Psoas muscle (tissue), 8 donors: ENCODE measurements around the gene BANF1. TPM values are rescaled to one million over a fixed set of nuclear protein-coding genes. Genes with fewer than 3 reads are reported as not detected.
A peak's percentile ranks its signal among the peaks of the same experiment; 100 is the strongest.
"Not testable (repeated sequence)": the region's sequence is repeated elsewhere in the genome, so short reads cannot be mapped to it uniquely, and the experiment has no call there.

ENCODE experiments used
- ATAC-seq, 4 donors: fragments of 200-7000 bp; cut with Tn5 transposase; one replicate each; pipeline ENCODE4 v1.9.1; 2020; ENCODE audit warnings: moderate library complexity in 3 of 4, mild to moderate bottlenecking in 2 of 4
- DNase-seq, 2 donors: peaks; one replicate each; pipeline ENCODE4 v3.0.0-alpha.2; 2020
- H3K27ac ChIP-seq: fragments of 200-600 bp; one replicate; pipeline ENCODE4 v1.8.0; 2022
- H3K27me3 ChIP-seq, 3 donors: fragments of 200-600 bp in 1 of 3; one replicate each; pipeline versions ENCODE4 v1.6.1 to v1.8.0; 2013 to 2022; ENCODE audit warnings: low read length in 2 of 3, mild to moderate bottlenecking in 2 of 3, moderate library complexity in 1 of 3; ENCODE audit not compliant: insufficient read depth in 3 of 3
- H3K36me3 ChIP-seq, 2 donors: fragments of 200-600 bp in 1 of 2; one replicate each; pipeline versions ENCODE4 v1.6.1 to v1.8.0; 2013 to 2022; ENCODE audit warnings: low read depth in 1 of 2, mild to moderate bottlenecking in 1 of 2, moderate library complexity in 1 of 2; ENCODE audit not compliant: insufficient read depth in 1 of 2
- H3K4me1 ChIP-seq: fragments of 200-600 bp; one replicate; pipeline ENCODE4 v1.8.0; 2022
- H3K4me3 ChIP-seq: fragments of 200-600 bp; one replicate; pipeline ENCODE4 v1.8.0; 2022; ENCODE audit warnings: mild to moderate bottlenecking
- H3K9me3 ChIP-seq: fragments of 200-600 bp; one replicate; pipeline ENCODE4 v1.8.0; 2022
- WGBS, 3 donors: extraction: QIAGEN DNeasy Blood & Tissue Kit; methylation state at CpG; one replicate each; pipeline versions ENCODE4 v1.1.6 to v1.1.7; 2013; 5-methylcytosine and 5-hydroxymethylcytosine counted together
- intact Hi-C, 2 donors: fragments of 100-400 bp; cut with DNase I; formaldehyde crosslinking; loops; one replicate each; pipeline versions ENCODE4 v1.11.0 to v1.14.2; 2022
- polyA plus RNA-seq, 3 donors: library from polyadenylated mRNA; stranded (reverse); fragments of 200-250 nt; gene quantifications; one replicate each; pipeline ENCODE4 v1.2.3, GENCODE V29; 2013
- total RNA-seq, 4 donors: library from RNA; stranded (reverse); fragmentation: NEBNext Ultra II Directional in 2 of 4; extraction: Animal tissue kit (Norgen Biotek cat#: 25700) in 2 of 4; gene quantifications; one replicate each; pipeline versions ENCODE4 v1.2.1 to v1.2.4, GENCODE V29; 2021 to 2023
- TF ChIP-seq, protein P1 (sequence below): fragments of 200-600 bp; IDR thresholded peaks from one replicate; pipeline ENCODE4 v1.8.0; 2022; ENCODE audit warnings: antibody characterized with exemption
- donor health status: healthy with polysubstance abuse.
- donor health status: DM: no; HTN: no; CAD: no; lungs with moderate emphysema.
- donor health status: Bipolar disorder and iron deficiency.
- donor health status: healthy.
- donor health status: DM: yes; HTN: yes; CAD: no.
- donor health status: DM: no; HTN: no; CAD: no.
- donor health status: DM: no; HTN: no; CAD: no.
- donor health status: DM: yes; HTN: yes; CAD: no.

Gene BANF1
- total and polyA plus RNA-seq, 7 donors, result 251 to 384 (median 329) TPM

GRCh38 chr11:66020212-66020611, 17.9 kb downstream of the BANF1 start:
- no peaks in the 10 kb centered on the region for H3K9me3 ChIP-seq
- DNase-seq (no peak), ATAC-seq (no peak)
- peaks cover 21% of the 10 kb centered on the region for H3K4me1 ChIP-seq
- TF ChIP-seq, protein P1, sequence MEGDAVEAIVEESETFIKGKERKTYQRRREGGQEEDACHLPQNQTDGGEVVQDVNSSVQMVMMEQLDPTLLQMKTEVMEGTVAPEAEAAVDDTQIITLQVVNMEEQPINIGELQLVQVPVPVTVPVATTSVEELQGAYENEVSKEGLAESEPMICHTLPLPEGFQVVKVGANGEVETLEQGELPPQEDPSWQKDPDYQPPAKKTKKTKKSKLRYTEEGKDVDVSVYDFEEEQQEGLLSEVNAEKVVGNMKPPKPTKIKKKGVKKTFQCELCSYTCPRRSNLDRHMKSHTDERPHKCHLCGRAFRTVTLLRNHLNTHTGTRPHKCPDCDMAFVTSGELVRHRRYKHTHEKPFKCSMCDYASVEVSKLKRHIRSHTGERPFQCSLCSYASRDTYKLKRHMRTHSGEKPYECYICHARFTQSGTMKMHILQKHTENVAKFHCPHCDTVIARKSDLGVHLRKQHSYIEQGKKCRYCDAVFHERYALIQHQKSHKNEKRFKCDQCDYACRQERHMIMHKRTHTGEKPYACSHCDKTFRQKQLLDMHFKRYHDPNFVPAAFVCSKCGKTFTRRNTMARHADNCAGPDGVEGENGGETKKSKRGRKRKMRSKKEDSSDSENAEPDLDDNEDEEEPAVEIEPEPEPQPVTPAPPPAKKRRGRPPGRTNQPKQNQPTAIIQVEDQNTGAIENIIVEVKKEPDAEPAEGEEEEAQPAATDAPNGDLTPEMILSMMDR, result no peak
- no peaks in the 10 kb centered on the region for H3K27me3 ChIP-seq
- 68 to 78% (median 76%) methylated on average over 8 of the region's 8 CpGs for WGBS, 3 donors
- intact Hi-C loops, result no loop called here
- no peaks in the 10 kb centered on the region for H3K36me3 ChIP-seq
- no peak overlapping the region for H3K27ac ChIP-seq
- H3K4me3 ChIP-seq, result no peak overlapping the region

DNA sequence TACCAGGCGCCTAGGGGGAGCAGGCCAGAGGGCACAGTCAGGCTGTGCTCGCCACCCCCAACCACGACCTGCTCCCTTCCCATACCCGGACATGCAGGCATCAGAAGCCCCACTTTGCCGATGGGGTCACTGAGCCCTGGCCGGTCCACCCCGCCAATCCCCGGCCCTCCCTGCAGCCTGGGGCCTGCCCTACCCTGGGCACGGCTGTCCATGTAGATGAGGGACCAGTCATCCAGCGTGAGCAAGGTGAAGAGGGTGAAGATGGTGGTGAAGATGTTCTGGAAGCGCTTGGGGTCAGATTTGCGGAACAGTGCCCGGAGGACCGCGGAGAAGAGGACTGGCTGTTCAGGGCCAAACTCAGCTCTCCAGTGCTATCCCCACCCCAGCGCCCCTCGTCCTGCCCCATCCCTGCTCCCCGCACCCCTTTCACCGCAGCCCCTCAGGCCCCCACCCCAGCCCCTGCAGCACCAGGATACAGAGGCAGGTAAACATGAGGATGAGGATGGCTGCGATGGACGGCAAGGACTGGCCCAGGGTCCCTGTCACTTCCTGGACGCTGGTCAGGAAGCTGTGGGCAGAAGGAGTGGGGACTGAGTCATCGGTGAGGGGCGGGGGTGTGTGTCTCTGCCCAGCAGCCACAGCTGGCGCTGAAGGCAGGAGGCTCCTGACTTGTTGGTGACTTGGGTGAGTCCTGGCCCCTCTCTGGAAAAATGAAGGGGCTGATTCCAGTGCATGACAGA, 18.5 kb downstream of the BANF1 start:
- intact Hi-C loops, result no loop called here

DNA sequence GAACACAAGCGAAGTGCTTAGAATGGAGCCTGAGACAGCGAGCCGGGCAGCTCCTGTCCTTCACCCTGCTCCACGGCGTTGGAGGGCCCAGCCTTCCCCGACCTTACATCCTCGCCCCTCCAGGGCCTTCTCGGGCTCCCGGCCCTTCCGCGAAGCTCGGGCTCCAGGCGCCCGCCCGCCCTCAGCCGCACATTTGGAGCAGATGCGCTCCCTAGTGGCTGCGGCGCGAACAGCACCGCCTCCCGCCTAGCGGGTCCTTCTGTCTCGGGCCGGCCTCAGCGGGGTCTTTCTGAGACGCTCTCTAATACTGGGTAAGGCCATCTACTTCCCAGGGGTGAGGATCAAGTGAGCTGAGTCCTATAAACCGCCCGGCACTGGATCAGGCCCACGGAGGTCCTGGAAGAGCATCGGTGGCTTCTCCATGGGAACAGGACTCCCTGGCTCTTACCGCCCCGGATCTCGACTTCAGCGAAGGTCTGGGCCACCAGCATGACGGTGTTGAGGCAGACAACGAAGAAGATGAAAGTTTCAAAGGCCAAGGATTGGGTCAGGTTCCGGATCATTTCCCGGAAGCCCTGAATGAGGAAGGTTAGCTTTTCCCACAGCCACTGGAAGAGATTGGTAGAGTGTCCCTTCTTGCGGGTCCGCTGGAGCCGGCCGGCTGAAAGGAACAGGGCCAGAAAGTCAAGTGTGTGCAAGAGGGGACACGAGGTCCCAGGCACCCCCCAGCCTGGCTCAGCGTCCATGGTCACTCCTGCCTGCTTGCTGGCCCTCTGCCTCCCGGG, 20.3 kb downstream of the BANF1 start:
- Histone ChIP-seq H3K9me3 (no peaks in the 10 kb centered on the region), H3K27ac (no peak overlapping the region), H3K27me3 (no peaks in the 10 kb centered on the region), H3K36me3 (no peaks in the 10 kb centered on the region), H3K4me1 (peaks cover 8% of the 10 kb centered on the region), H3K4me3 (peak overlapping the region; percentile 57)
- ATAC-seq (peak; percentile 81 to 97 (median 88)), DNase-seq (peak; percentile 81 to 88)
- 15 to 20% (median 16%) methylated on average over 43 to 46 of the region's 46 CpGs for WGBS, 3 donors
- intact Hi-C loops, result no loop called here
- TF ChIP-seq, protein P1, result peak; percentile 98

More for the DNA sequence above, 18.5 kb downstream of the BANF1 start:
- H3K27ac ChIP-seq, result no peak overlapping the region
- H3K4me3 ChIP-seq, result no peak overlapping the region
- ATAC-seq (peak in 2 of 4 donors; percentile 36 to 52), DNase-seq (peak; percentile 49 to 71)
- TF ChIP-seq, protein P1, result no peak
- 78 to 84% (median 80%) methylated on average over 23 to 25 of the region's 25 CpGs for WGBS, 3 donors
- H3K36me3 ChIP-seq, result no peaks in the 10 kb centered on the region
- peaks cover 15% of the 10 kb centered on the region for H3K4me1 ChIP-seq
- H3K9me3 ChIP-seq, result no peaks in the 10 kb centered on the region
- no peaks in the 10 kb centered on the region for H3K27me3 ChIP-seq

GRCh38 chr11:66023186-66023440, 20.8 kb downstream of the BANF1 start:
- H3K9me3 ChIP-seq, ATAC-seq, H3K27ac ChIP-seq, H3K4me1 ChIP-seq, DNase-seq, H3K36me3 ChIP-seq, H3K27me3 ChIP-seq, H3K4me3 ChIP-seq, intact Hi-C loops: not testable (repeated sequence)
- 66 to 86% (median 78%) methylated on average over 5 of the region's 5 CpGs for WGBS, 3 donors

DNA sequence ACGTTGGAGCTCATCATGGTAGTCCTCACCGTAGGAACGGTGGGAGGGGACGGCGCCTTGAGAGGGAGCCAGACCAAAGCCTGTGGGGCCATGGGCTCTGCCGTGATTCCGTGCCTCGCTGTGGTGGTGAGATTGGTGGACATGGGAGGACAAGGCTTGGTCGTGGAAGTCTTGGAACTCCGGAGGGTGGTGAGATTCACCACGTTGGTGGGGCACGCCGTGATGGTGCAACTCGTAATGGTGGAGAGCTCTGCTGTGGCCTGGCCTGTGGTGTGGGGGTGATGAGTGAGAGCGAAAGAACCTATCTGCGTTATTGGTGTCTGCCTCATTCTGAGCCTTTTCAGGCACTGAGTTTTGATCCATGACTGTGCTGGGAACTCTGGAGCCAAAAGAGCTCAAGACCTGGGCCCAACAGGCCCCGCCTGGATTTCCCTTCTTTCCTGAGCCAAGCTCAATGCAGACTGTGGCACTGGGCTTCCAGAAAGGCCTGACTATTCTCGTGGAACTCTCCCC, 23.8 kb downstream of the BANF1 start, which contains the start of gene CATSPER1:
Gene CATSPER1 (minus strand): TSS at position 463 of the 513 bp plus-strand sequence. CDS start 100 bp downstream, at position 363.
- WGBS, 3 donors, result 83 to 90% (median 86%) methylated on average over 18 of the region's 18 CpGs
- intact Hi-C loops, result no loop called here
- Histone ChIP-seq H3K36me3 (no peaks in the 10 kb centered on the region), H3K9me3 (no peaks in the 10 kb centered on the region), H3K4me1 (peaks cover 8% of the 10 kb centered on the region), H3K27me3 (no peaks in the 10 kb centered on the region), H3K27ac (no peak within 1 kb of the TSS), H3K4me3 (no peak within 1 kb of the TSS)
- no peak for ATAC-seq
- no peak for DNase-seq
- TF ChIP-seq, protein P1, result no peak
